Suprapubic skin (tissue), 4 donors: Measurements from ENCODE around the gene OR52N5. TPM values are rescaled to one million over a fixed set of nuclear protein-coding genes. Genes with fewer than 3 reads are reported as not detected.

ENCODE experiments used
- DNase-seq, 2 donors: peaks; one replicate each; pipeline ENCODE4 v3.0.0-alpha.2; 2019; ENCODE audit warnings: low spot score in 2 of 2
- H3K27ac ChIP-seq: fragments of 200-600 bp; sonication (generic); one replicate; pipeline ENCODE4 v1.5.1; 2019
- H3K27me3 ChIP-seq: fragments of 200-600 bp; sonication (generic); one replicate; pipeline ENCODE4 v1.5.1; 2019
- H3K36me3 ChIP-seq: fragments of 200-600 bp; sonication (generic); one replicate; pipeline ENCODE4 v1.5.1; 2019
- H3K4me1 ChIP-seq: fragments of 200-600 bp; sonication (generic); one replicate; pipeline ENCODE4 v1.5.1; 2019
- H3K4me3 ChIP-seq: fragments of 200-600 bp; sonication (generic); one replicate; pipeline ENCODE4 v1.5.1; 2019; ENCODE audit warnings: mild to moderate bottlenecking
- H3K9me3 ChIP-seq: fragments of 200-600 bp; sonication (generic); one replicate; pipeline ENCODE4 v1.5.1; 2019
- EP300 ChIP-seq: sonication (generic); formaldehyde crosslinking; IDR thresholded peaks from one replicate; pipeline ENCODE4 v1.6.1; 2017; ENCODE audit warnings: antibody characterized with exemption
- POLR2A ChIP-seq, 2 donors: fragments of 450-650 bp; IDR thresholded peaks; one replicate each; pipeline ENCODE4 v1.6.1; 2017; ENCODE audit warnings: antibody characterized with exemption in 2 of 2, mild to moderate bottlenecking in 2 of 2, moderate library complexity in 2 of 2
- POLR2AphosphoS5 ChIP-seq, 3 donors: sonication (generic); formaldehyde crosslinking; IDR thresholded peaks; one replicate each; pipeline ENCODE4 v1.6.1; 2017; ENCODE audit warnings: antibody characterized with exemption in 3 of 3
- WGBS: methylation state at CpG from one replicate; pipeline ENCODE4 v1.1.5; 2018; 5-methylcytosine and 5-hydroxymethylcytosine counted together
- total RNA-seq, 4 donors: library from RNA; depleted of rRNA; stranded (reverse); fragments of >200 nt; gene quantifications; one replicate each; pipeline ENCODE4 v1.1.0, GENCODE V29; 2016
- TF ChIP-seq, protein P1 (sequence below), 2 donors: fragments of 200-600 bp in 1 of 2; fragments of 450-650 bp in 1 of 2; sonication (generic) in 1 of 2; IDR thresholded peaks; one replicate each; pipeline ENCODE4 v1.5.1; 2016 to 2019; ENCODE audit warnings: antibody characterized with exemption in 2 of 2, mild to moderate bottlenecking in 1 of 2, moderate library complexity in 1 of 2

Gene OR52N5
- total RNA-seq, 4 donors from 2014 or later = not detected

DNA sequence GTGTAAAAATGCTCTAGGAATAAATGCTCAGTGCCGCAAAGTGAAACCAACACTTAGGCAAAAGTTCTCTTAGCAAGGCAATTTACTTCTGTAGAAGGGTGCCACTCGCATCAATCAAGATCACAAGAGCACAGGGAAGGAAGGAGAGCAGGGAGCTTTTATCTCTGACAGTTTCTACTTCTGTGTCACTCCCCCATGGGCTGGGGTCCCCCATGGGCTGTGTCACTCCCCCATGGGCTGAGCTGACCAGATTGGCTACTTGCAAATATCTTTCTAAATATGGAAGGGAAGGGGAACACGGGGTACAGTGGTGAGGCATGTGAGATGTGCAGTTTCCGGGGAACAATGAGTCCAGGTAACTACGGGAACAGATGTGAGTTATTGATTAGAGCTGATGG is 26.0 kb upstream of the OR52N5 start:
- 33% methylated on average over 5 of the region's 5 CpGs for WGBS
- Histone ChIP-seq H3K9me3 (peaks cover 3% of the 10 kb centered on the region), H3K27me3 (no peaks in the 10 kb centered on the region), H3K27ac (no peak overlapping the region), H3K36me3 (no peaks in the 10 kb centered on the region), H3K4me3 (peak overlapping the region; percentile 54), H3K4me1 (peaks cover 11% of the 10 kb centered on the region)
- TF ChIP-seq, protein P1, sequence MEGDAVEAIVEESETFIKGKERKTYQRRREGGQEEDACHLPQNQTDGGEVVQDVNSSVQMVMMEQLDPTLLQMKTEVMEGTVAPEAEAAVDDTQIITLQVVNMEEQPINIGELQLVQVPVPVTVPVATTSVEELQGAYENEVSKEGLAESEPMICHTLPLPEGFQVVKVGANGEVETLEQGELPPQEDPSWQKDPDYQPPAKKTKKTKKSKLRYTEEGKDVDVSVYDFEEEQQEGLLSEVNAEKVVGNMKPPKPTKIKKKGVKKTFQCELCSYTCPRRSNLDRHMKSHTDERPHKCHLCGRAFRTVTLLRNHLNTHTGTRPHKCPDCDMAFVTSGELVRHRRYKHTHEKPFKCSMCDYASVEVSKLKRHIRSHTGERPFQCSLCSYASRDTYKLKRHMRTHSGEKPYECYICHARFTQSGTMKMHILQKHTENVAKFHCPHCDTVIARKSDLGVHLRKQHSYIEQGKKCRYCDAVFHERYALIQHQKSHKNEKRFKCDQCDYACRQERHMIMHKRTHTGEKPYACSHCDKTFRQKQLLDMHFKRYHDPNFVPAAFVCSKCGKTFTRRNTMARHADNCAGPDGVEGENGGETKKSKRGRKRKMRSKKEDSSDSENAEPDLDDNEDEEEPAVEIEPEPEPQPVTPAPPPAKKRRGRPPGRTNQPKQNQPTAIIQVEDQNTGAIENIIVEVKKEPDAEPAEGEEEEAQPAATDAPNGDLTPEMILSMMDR (IDR thresholded peaks at IDR 0.05) = no peak
- no peak for TF ChIP-seq EP300
- no peak for TF ChIP-seq POLR2AphosphoS5 (IDR thresholded peaks at IDR 0.05)
- TF ChIP-seq POLR2A (IDR thresholded peaks at IDR 0.05) = no peak
- DNase-seq = no peak

DNA sequence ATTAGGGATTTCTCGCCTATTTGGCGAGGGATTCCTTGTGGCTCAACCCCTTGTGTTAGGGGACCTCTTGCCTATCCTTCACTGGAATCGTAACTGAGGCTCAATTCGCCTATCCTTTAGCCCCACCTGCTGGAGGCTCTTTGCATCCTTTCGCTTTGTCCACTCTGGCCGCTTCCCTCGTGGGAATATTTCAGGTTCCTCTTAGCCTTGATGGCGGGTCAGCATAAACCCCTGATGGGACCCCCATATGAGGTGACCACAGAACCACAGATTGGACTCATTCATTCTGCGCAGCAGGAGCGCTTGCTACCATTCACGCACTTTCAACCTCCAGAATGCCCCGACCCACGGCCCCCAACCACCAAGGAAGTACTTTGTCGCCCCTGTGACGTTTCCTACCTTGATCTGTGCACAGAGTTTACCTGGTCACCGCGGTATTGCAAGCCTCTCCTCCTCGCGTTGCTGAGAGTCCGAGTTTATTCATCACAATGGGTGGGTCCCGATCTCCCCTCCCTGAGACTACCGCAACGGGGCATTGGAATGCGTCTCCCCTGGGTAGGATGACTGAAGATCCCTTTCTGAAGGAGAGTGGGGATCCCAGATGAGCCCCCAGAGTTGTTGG is 25.5 kb upstream of the OR52N5 start, which contains the start of gene OR52N2:
Gene OR52N2, plus strand, starts transcription at position 425 of the 622 bp plus-strand sequence. CDS start 11,412 bp downstream, outside the sequence.
- 6% methylated on average over 24 of the region's 24 CpGs for WGBS
- Histone ChIP-seq H3K4me3 (peak within 1 kb of the TSS; percentile 54), H3K27ac (no peak within 1 kb of the TSS)

DNA sequence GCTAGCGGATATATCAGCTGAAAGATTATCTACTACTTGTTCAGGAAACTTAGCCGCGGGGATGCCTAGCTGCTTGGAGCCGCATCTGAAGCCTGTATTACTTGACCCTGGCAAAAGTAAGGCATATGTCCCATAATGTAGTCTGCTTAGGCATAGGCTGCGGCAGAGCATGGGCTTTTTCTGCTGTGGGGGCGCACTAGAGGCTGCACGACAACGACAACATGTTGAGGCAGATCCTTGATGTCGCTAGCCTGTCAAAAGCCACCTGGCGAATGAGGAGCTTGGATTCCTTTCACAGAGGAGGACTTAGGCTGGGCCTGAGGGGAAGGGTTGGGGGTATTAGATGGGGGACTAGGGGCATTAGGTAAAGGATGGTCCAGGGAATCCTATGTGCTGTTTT is 24.4 kb upstream of the OR52N5 start:
- no peaks in the 10 kb centered on the region for H3K27me3 ChIP-seq
- no peak overlapping the region for H3K27ac ChIP-seq
- TF ChIP-seq POLR2A (IDR thresholded peaks at IDR 0.05) (no peak), POLR2AphosphoS5 (IDR thresholded peaks at IDR 0.05) (no peak), EP300 (no peak)
- TF ChIP-seq, protein P1 (IDR thresholded peaks at IDR 0.05) = no peak
- H3K9me3 ChIP-seq = peaks cover 5% of the 10 kb centered on the region
- no peak overlapping the region for H3K4me3 ChIP-seq
- 69% methylated on average over 8 of the region's 10 CpGs for WGBS
- H3K36me3 ChIP-seq = no peaks in the 10 kb centered on the region
- peaks cover 11% of the 10 kb centered on the region for H3K4me1 ChIP-seq
- no peak for DNase-seq

More for the DNA sequence above, 25.5 kb upstream of the OR52N5 start, which contains the start of gene OR52N2:
- peaks cover 11% of the 10 kb centered on the region for H3K4me1 ChIP-seq
- DNase-seq = peak; percentile 77 to 84
- H3K27me3 ChIP-seq = no peaks in the 10 kb centered on the region
- TF ChIP-seq EP300 = no peak
- no peak for TF ChIP-seq POLR2AphosphoS5 (IDR thresholded peaks at IDR 0.05)
- TF ChIP-seq, protein P1 (IDR thresholded peaks at IDR 0.05) = peak; percentile 69 to 76
- no peak for TF ChIP-seq POLR2A (IDR thresholded peaks at IDR 0.05)
- H3K9me3 ChIP-seq = peaks cover 5% of the 10 kb centered on the region
- H3K36me3 ChIP-seq = no peaks in the 10 kb centered on the region

DNA sequence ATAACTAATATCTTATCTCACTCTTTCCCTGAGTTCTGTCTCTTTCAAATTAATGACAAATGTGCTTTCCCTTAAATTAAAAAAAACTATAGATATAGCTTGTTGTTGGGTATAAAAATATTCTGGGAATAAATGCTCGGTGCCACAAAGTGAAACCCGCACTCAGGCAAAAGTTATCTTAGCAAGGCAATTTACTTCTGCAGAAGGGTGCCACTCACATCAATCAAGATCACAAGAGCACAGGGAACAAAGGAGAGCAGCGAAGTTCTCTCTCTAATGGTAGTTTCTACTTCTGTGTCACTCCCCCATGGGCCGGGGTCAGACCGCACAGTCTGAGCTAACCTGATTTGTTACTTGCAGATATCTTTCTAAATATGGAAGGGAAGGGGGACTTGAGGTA is 20.8 kb upstream of the OR52N5 start:
- no peak overlapping the region for H3K4me3 ChIP-seq
- TF ChIP-seq, protein P1 (IDR thresholded peaks at IDR 0.05) = no peak
- TF ChIP-seq POLR2AphosphoS5 (IDR thresholded peaks at IDR 0.05) (no peak), POLR2A (IDR thresholded peaks at IDR 0.05) (no peak), EP300 (no peak)
- peaks cover 8% of the 10 kb centered on the region for H3K4me1 ChIP-seq
- DNase-seq = no peak
- 87% methylated on average over 5 of the region's 5 CpGs for WGBS
- no peaks in the 10 kb centered on the region for H3K27me3 ChIP-seq
- H3K27ac ChIP-seq = no peak overlapping the region
- H3K36me3 ChIP-seq = no peaks in the 10 kb centered on the region
- H3K9me3 ChIP-seq = peaks cover 5% of the 10 kb centered on the region

DNA sequence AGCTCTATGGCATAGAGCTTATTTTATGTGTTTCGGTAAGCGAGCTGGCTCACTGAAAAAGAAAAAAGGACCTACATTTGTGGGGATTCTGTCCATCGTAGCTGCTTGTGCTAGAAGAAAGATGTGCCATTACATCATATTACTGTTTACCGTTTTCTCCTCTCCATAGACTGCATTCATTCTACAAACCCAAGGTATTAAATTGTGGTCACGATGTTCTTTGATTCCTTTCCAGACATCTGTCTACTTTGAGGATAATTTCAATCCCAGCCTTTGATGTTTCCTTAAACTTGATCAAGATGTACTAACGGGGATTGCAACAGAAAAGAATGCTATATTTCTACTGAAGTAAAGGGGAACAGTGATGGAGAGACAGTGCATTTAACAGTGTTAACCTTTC is 13.4 kb upstream of the OR52N5 start:
- no peaks in the 10 kb centered on the region for H3K36me3 ChIP-seq
- no peaks in the 10 kb centered on the region for H3K9me3 ChIP-seq
- 50% methylated on average over 6 of the region's 6 CpGs for WGBS
- H3K4me1 ChIP-seq = no peaks in the 10 kb centered on the region
- DNase-seq = no peak
- no peaks in the 10 kb centered on the region for H3K27me3 ChIP-seq
- TF ChIP-seq EP300 = no peak
- TF ChIP-seq POLR2A (IDR thresholded peaks at IDR 0.05) = no peak
- no peak for TF ChIP-seq POLR2AphosphoS5 (IDR thresholded peaks at IDR 0.05)
- TF ChIP-seq, protein P1 (IDR thresholded peaks at IDR 0.05) = no peak
- H3K4me3 ChIP-seq = no peak overlapping the region
- no peak overlapping the region for H3K27ac ChIP-seq
